Colonic mucosa (tissue), 4 donors: ENCODE measurements around the gene AP1G2. TPM values are rescaled to one million over a fixed set of nuclear protein-coding genes. Genes with fewer than 3 reads are reported as not detected.
"Not testable (repeated sequence)": the region's sequence is repeated elsewhere in the genome, so short reads cannot be mapped to it uniquely, and the experiment has no call there.

ENCODE experiments used
- DNase-seq: peaks from one replicate; pipeline ENCODE4 v3.0.0-alpha.2; 2020
- H3K27ac ChIP-seq: fragments of 200-600 bp; one replicate; pipeline ENCODE4 v1.8.0; 2021
- H3K27me3 ChIP-seq: fragments of 200-600 bp; one replicate; pipeline ENCODE4 v1.8.0; 2021
- H3K36me3 ChIP-seq: fragments of 200-600 bp; one replicate; pipeline ENCODE4 v1.8.0; 2021
- H3K4me1 ChIP-seq: fragments of 200-600 bp; one replicate; pipeline ENCODE4 v1.8.0; 2021; ENCODE audit warnings: mild to moderate bottlenecking
- H3K4me3 ChIP-seq: fragments of 200-600 bp; one replicate; pipeline ENCODE4 v1.8.0; 2021
- H3K9ac ChIP-seq, 2 donors: one replicate each; pipeline ENCODE4 v1.7.0; 2013; ENCODE audit warnings: control low read depth in 2 of 2, low read depth in 2 of 2, low read length in 2 of 2
- H3K9me3 ChIP-seq: fragments of 200-600 bp; one replicate; pipeline ENCODE4 v1.8.0; 2021
- intact Hi-C: fragments of 100-400 bp; cut with DNase I; formaldehyde crosslinking; loops from one replicate; pipeline ENCODE4 v1.14.1; 2022
- total RNA-seq, 2 donors: library from RNA; stranded (reverse); fragmentation: NEBNext Ultra II Directional in 1 of 2; extraction: Animal tissue kit (Norgen Biotek cat#: 25700) in 1 of 2; gene quantifications; one replicate each; pipeline ENCODE4 v1.2.1, GENCODE V29; 2021
- TF ChIP-seq, protein P1 (sequence below): fragments of 200-600 bp; IDR thresholded peaks from one replicate; pipeline ENCODE4 v1.8.0; 2022; ENCODE audit warnings: antibody characterized with exemption, mild to moderate bottlenecking
- donor health status: healthy.
- donor health status: DM: no; HTN: no; CAD: no.
- donor health status: DM: no; HTN: no; CAD: no.

Gene AP1G2
- total RNA-seq, 2 donors from 2014 or later, result 154 to 214 TPM

- H3K9ac ChIP-seq, result no peak overlapping the region
- no peak overlapping the region for H3K27ac ChIP-seq
- H3K4me3 ChIP-seq, result no peak overlapping the region
- intact Hi-C loops, result loop anchor here (5.0 to 10.0 kb wide), 2 partner anchors 135 to 323 kb away; no protein-coding TSS in a partner anchor
- H3K9me3 ChIP-seq, result no peaks in the 10 kb centered on the region
- DNase-seq, result no peak
- no peaks in the 10 kb centered on the region for H3K27me3 ChIP-seq
- no peaks in the 10 kb centered on the region for H3K36me3 ChIP-seq
- TF ChIP-seq, protein P1, sequence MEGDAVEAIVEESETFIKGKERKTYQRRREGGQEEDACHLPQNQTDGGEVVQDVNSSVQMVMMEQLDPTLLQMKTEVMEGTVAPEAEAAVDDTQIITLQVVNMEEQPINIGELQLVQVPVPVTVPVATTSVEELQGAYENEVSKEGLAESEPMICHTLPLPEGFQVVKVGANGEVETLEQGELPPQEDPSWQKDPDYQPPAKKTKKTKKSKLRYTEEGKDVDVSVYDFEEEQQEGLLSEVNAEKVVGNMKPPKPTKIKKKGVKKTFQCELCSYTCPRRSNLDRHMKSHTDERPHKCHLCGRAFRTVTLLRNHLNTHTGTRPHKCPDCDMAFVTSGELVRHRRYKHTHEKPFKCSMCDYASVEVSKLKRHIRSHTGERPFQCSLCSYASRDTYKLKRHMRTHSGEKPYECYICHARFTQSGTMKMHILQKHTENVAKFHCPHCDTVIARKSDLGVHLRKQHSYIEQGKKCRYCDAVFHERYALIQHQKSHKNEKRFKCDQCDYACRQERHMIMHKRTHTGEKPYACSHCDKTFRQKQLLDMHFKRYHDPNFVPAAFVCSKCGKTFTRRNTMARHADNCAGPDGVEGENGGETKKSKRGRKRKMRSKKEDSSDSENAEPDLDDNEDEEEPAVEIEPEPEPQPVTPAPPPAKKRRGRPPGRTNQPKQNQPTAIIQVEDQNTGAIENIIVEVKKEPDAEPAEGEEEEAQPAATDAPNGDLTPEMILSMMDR, result no peak
- no peaks in the 10 kb centered on the region for H3K4me1 ChIP-seq
Observed at GRCh38 chr14:23589606-23590005, 22.0 kb upstream of the AP1G2 start.

GRCh38 chr14:23588884-23589598 lies 21.4 kb upstream of the AP1G2 start:
- Histone ChIP-seq H3K27me3 (no peaks in the 10 kb centered on the region), H3K4me3 (no peak overlapping the region), H3K36me3 (no peaks in the 10 kb centered on the region), H3K9me3 (no peaks in the 10 kb centered on the region), H3K9ac (no peak overlapping the region), H3K4me1 (no peaks in the 10 kb centered on the region), H3K27ac (no peak overlapping the region)
- intact Hi-C loops, result loop anchor here (10.0 kb wide), 1 partner anchor 136 kb away; no protein-coding TSS in a partner anchor
- peak; percentile 93 for DNase-seq
- TF ChIP-seq, protein P1, result peak; percentile 77

- DNase-seq, result peak; percentile 11
- intact Hi-C loops, result loop anchor here (10.0 kb wide), 1 partner anchor 140 kb away; no protein-coding TSS in a partner anchor
- not testable (repeated sequence) for H3K4me3 ChIP-seq, H3K27ac ChIP-seq, H3K9me3 ChIP-seq, H3K27me3 ChIP-seq, H3K36me3 ChIP-seq, H3K4me1 ChIP-seq, H3K9ac ChIP-seq
Observed at GRCh38 chr14:23584527-23585203, 17.1 kb upstream of the AP1G2 start.

- H3K4me3 ChIP-seq, H3K27ac ChIP-seq, H3K9ac ChIP-seq, H3K4me1 ChIP-seq, H3K36me3 ChIP-seq, H3K27me3 ChIP-seq, H3K9me3 ChIP-seq: not testable (repeated sequence)
- intact Hi-C loops, result loop anchor here (10.0 kb wide), 1 partner anchor 141 kb away; no protein-coding TSS in a partner anchor
- DNase-seq, result peak; percentile 6
Observed at GRCh38 chr14:23583761-23584526, 16.4 kb upstream of the AP1G2 start.

DNA sequence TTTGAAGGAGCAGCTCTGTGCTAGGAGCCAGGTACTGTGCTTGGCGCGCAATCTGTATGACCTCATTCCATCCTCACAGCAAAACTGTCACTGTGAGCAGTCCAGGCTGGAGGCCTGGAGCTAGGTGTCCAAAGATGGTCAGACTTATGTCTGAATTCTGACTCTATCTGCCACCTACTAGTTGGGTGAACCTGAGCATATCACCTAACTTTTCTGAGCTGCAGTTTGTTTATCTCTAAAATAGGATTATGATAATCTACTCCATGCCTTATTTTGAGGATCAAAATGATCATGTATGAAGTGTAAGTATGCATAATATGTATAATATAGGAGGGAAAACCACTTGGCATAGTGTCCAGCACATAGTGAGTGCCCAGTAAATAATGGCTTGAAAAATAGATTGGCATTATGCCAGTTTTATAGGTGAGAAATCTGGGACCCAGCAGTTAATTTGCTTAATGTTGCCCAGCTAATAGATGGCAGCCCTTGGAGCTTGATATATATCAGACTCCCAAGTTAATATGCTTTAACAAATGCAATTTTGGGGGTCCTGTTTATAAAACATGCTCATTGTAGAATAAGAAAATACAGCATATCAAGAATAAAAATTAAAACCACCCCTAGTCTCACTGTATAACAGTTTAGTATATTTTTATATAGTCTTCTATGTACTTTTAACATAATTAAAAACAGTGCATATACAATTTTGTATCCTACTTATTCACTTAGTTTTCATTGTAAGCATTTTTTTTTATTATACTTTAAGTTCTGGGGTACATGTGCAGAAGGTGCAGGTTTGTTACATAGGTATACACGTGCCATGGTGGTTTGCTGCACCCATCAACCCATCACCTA lies 15.5 kb upstream of the AP1G2 start:
- Histone ChIP-seq H3K4me1 (no peaks in the 10 kb centered on the region), H3K4me3 (no peak overlapping the region), H3K9me3 (no peaks in the 10 kb centered on the region), H3K36me3 (no peaks in the 10 kb centered on the region), H3K27ac (no peak overlapping the region), H3K9ac (no peak overlapping the region), H3K27me3 (no peaks in the 10 kb centered on the region)
- TF ChIP-seq, protein P1, result no peak
- peak; percentile 0 for DNase-seq
- intact Hi-C loops, result loop anchor here (10.0 kb wide), 1 partner anchor 142 kb away; no protein-coding TSS in a partner anchor
